OCI-LY1 (cell line): ENCODE data around the gene SSNA1.

Experiments
- EZH2 ChIP-seq: fragments of 200-600 bp; sonication (generic), shearing (Covaris generic); IDR thresholded peaks from 2 replicates; pipeline ENCODE4 v1.8.0; 2017; ENCODE audit warnings: borderline replicate concordance, mixed run types, mild to moderate bottlenecking, antibody characterized with exemption, low read length, moderate library complexity, mixed read lengths
- TF ChIP-seq, protein P1 (sequence below): fragments of 200-600 bp; sonication (generic), shearing (Covaris generic); IDR thresholded peaks from 2 replicates; pipeline ENCODE4 v1.5.1; 2017; ENCODE audit warnings: mild to moderate bottlenecking, antibody characterized with exemption, low read length, moderate library complexity, mixed read lengths

DNA sequence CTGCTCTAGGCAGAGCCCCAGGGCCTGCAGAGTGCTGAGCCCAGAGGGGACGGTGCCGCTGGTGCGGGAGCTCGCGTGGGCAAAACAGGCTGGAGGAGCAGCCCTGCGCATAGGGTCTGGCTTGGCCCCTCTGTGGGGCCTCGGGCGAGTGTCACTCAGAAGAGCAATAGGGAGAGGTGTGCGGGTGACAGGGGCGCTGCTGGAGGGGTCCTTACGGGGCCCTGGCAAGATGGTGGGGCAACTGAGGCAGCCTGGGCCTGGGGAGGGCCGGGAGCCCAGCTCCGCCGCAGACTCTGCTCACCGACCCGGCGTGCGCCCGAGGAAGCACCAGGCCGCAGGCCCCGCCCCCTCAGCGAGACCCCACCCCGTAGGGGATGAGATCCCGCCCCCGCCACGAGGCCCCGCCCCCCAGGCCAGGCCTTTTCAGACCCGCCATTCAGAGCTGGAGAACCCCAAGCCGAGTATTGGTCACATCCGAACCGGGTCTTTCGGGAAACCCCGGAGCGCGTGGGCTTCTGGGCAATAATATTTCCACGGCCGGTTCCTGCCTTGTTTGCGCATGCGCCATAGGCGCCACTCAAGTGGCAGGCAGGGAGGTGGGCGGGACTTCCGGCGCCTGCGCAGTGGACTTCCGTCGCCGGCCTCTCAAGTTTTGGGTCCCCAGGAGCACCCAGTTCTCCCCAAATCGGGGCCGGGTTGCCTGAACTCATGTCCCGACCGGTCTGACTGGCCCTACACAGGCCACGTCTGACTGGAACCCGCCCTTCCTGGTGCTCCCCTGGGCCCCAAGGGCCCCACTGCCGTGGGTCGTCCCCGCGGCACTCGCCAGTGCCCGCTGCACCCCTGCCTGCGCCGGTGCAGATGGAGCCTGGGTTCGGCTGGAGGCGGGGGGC lies 34.8 kb downstream of the SSNA1 start:
- TF ChIP-seq, protein P1, sequence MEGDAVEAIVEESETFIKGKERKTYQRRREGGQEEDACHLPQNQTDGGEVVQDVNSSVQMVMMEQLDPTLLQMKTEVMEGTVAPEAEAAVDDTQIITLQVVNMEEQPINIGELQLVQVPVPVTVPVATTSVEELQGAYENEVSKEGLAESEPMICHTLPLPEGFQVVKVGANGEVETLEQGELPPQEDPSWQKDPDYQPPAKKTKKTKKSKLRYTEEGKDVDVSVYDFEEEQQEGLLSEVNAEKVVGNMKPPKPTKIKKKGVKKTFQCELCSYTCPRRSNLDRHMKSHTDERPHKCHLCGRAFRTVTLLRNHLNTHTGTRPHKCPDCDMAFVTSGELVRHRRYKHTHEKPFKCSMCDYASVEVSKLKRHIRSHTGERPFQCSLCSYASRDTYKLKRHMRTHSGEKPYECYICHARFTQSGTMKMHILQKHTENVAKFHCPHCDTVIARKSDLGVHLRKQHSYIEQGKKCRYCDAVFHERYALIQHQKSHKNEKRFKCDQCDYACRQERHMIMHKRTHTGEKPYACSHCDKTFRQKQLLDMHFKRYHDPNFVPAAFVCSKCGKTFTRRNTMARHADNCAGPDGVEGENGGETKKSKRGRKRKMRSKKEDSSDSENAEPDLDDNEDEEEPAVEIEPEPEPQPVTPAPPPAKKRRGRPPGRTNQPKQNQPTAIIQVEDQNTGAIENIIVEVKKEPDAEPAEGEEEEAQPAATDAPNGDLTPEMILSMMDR, result no peak
- no peak for TF ChIP-seq EZH2
